Smooth muscle cell (in vitro differentiated cells): Measurements from ENCODE around the gene CCKAR. TPM values are rescaled to one million over a fixed set of nuclear protein-coding genes. Genes with fewer than 3 reads are reported as not detected.

ENCODE experiments used
- DNase-seq: peaks from one replicate; lab custom pipeline; 2025; ENCODE audit not compliant: unreplicated experiment; lab: John Stamatoyannopoulos, UW
- H2AFZ ChIP-seq: fragments of 200-600 bp; sonication (generic); 2 replicates; pipeline ENCODE4 v1.6.0; 2016; ENCODE audit warnings: antibody characterized with exemption, low read depth, mild to moderate bottlenecking
- H3F3A ChIP-seq: fragments of 200-600 bp; sonication (generic); 2 replicates; pipeline ENCODE4 v1.6.0; 2017; ENCODE audit warnings: antibody characterized with exemption, low read depth
- H3K27ac ChIP-seq: fragments of 200-600 bp; sonication (generic); 2 replicates; pipeline ENCODE4 v1.5.1; 2016; ENCODE audit warnings: low read depth, mild to moderate bottlenecking
- H3K27me3 ChIP-seq: fragments of 200-600 bp; sonication (generic); 2 replicates; pipeline ENCODE4 v1.6.1; 2016; ENCODE audit warnings: low read depth, mild to moderate bottlenecking
- H3K36me3 ChIP-seq: fragments of 200-600 bp; sonication (generic); 2 replicates; pipeline ENCODE4 v1.5.1; 2016; ENCODE audit warnings: low read depth
- H3K4me1 ChIP-seq: fragments of 200-600 bp; sonication (generic); 2 replicates; pipeline ENCODE4 v1.5.1; 2016; ENCODE audit warnings: low read depth
- H3K4me2 ChIP-seq: fragments of 200-600 bp; sonication (generic); 2 replicates; pipeline ENCODE4 v1.6.0; 2016; ENCODE audit warnings: mild to moderate bottlenecking
- H3K4me3 ChIP-seq: fragments of 200-600 bp; sonication (generic); 2 replicates; pipeline ENCODE4 v1.5.1; 2016; ENCODE audit warnings: mild to moderate bottlenecking
- H3K79me2 ChIP-seq: fragments of 200-600 bp; sonication (generic); 2 replicates; pipeline ENCODE4 v1.6.0; 2016; ENCODE audit warnings: low read depth, mild to moderate bottlenecking
- H3K9ac ChIP-seq: fragments of 200-600 bp; sonication (generic); 2 replicates; pipeline ENCODE4 v1.6.0; 2016; ENCODE audit warnings: low read depth
- H3K9me3 ChIP-seq: fragments of 200-600 bp; sonication (generic); replicated peaks from 2 replicates; pipeline ENCODE4 v1.5.1; 2016; ENCODE audit warnings: low read depth
- H4K20me1 ChIP-seq: fragments of 200-600 bp; sonication (generic); 2 replicates; pipeline ENCODE4 v1.6.0; 2016; ENCODE audit warnings: low read depth
- whole genome bisulfite sequencing: methylation state at CpG from one replicate; pipeline ENCODE4 v1.1.7; 2016; ENCODE audit warnings: low lambda C conversion rate; 5-methylcytosine and 5-hydroxymethylcytosine counted together
- polyA plus RNA-seq: library from polyadenylated mRNA; unstranded; fragments of >200 nt; fragmentation: Nextera tagmentation; extraction: Ambion mirVana; gene quantifications from 2 replicates; pipeline ENCODE4 v1.2.1, GENCODE V29; 2016
- total RNA-seq: library from RNA; depleted of rRNA; stranded (reverse); fragments of >200 nt; gene quantifications from 2 replicates; pipeline ENCODE4 v1.2.3, GENCODE V29; 2014
- TF ChIP-seq, protein P1 (sequence below): fragments of 200-600 bp; sonication (generic); IDR thresholded peaks from 2 replicates; pipeline ENCODE4 v1.5.1; 2017; ENCODE audit warnings: borderline replicate concordance, mild to moderate bottlenecking, antibody characterized with exemption; ENCODE audit not compliant: insufficient read depth, poor library complexity, severe bottlenecking

Gene CCKAR
- total and polyA plus RNA-seq, 2 experiments from 2014 or later = 0.18 to 0.32 TPM

DNA sequence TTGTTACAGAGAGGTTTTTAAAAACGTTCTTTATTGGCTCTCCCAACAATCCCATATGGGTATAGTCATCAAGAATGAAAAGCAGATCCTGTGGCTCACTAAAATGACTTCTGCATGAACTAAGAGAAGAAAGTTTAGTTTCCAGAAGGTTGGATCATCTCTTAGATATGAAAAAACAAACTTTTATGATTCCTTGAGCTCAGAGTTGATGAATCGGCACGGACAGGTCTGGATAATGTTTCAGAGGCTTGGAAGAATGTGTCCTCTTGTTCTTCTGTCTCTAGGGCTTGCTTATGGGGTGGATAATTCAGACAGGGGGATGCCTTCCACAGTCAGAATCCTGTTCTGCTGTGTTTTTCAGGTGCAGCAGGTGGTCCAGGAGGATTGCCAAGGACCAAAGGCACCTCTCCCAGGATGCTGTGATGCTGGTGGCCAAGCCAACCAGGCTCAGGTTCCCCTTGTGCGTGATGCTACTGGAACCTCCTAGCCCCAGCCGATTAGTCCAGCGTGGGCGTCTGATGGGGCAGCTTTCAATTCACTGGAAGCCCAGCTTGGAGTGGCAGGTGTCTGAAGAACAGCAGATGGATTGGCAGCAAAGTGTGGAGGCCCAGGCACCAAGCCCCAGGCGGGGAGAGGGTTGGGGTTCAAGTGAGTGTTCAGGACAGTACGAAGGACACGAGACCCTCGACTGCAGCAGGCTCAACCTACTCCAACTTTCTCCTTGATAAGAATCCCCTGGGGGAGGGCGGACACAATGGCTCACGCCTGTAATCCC, 30.3 kb downstream of the CCKAR start:
- no peak overlapping the region for H3K27ac ChIP-seq
- H3K4me1 ChIP-seq = no peaks in the 10 kb centered on the region
- H4K20me1 ChIP-seq = no peaks in the 10 kb centered on the region
- WGBS = 82% methylated on average over 13 of the region's 13 CpGs
- H3K36me3 ChIP-seq = no peaks in the 10 kb centered on the region
- H3K9ac ChIP-seq = no peak overlapping the region
- TF ChIP-seq, protein P1, sequence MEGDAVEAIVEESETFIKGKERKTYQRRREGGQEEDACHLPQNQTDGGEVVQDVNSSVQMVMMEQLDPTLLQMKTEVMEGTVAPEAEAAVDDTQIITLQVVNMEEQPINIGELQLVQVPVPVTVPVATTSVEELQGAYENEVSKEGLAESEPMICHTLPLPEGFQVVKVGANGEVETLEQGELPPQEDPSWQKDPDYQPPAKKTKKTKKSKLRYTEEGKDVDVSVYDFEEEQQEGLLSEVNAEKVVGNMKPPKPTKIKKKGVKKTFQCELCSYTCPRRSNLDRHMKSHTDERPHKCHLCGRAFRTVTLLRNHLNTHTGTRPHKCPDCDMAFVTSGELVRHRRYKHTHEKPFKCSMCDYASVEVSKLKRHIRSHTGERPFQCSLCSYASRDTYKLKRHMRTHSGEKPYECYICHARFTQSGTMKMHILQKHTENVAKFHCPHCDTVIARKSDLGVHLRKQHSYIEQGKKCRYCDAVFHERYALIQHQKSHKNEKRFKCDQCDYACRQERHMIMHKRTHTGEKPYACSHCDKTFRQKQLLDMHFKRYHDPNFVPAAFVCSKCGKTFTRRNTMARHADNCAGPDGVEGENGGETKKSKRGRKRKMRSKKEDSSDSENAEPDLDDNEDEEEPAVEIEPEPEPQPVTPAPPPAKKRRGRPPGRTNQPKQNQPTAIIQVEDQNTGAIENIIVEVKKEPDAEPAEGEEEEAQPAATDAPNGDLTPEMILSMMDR = no peak
- H3K79me2 ChIP-seq = no peaks in the 10 kb centered on the region
- H3K4me3 ChIP-seq = no peak overlapping the region
- DNase-seq = no peak
- H2AFZ ChIP-seq = no peak overlapping the region
- H3K27me3 ChIP-seq = no peaks in the 10 kb centered on the region
- peak overlapping the region; percentile 52 for H3K4me2 ChIP-seq
- no peaks in the 10 kb centered on the region for H3F3A ChIP-seq
- no peaks in the 10 kb centered on the region for H3K9me3 ChIP-seq

DNA sequence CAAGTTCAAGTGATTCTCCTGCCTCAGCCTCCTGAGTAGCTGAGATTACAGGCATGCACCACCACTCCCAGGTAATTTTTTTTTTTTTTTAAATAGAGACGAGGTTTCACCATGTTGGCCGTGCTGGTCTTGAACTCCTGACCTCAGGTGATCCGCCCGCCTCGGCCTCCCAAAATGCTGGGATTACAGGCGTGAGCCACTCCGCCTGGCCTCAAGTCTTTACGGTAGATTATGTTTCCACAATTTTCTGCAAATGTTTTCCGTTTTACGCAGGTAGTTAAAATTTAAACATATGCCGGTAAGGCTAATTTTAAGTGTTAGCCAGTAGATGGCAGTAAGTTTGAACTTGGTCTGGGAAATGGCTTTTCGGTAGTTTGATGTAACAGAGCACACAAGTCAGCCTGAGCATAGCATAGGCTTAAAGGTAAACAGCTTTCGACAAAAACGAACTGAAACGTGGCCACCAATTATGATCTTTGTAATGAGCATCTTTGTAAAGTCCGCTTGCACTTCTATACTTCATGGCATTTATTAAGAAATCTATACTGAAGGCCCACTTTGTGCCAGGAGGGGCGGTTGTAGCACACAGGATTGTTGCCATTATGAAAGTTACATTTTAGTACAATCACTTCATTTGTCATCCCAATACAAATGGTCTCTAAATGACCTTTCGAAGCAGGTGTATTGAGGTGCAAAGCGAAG, 31.1 kb downstream of the CCKAR start:
- no peak for DNase-seq
- TF ChIP-seq, protein P1 = peak; percentile 59
- Histone ChIP-seq H2AFZ (no peak overlapping the region), H3K9ac (no peak overlapping the region), H3K27ac (no peak overlapping the region), H3K4me3 (no peak overlapping the region), H3K79me2 (no peaks in the 10 kb centered on the region), H3K4me2 (peak overlapping the region; percentile 52), H3K36me3 (no peaks in the 10 kb centered on the region), H4K20me1 (no peaks in the 10 kb centered on the region), H3F3A (no peaks in the 10 kb centered on the region), H3K9me3 (no peaks in the 10 kb centered on the region), H3K27me3 (no peaks in the 10 kb centered on the region), H3K4me1 (no peaks in the 10 kb centered on the region)
- 34% methylated on average over 19 of the region's 19 CpGs for WGBS

DNA sequence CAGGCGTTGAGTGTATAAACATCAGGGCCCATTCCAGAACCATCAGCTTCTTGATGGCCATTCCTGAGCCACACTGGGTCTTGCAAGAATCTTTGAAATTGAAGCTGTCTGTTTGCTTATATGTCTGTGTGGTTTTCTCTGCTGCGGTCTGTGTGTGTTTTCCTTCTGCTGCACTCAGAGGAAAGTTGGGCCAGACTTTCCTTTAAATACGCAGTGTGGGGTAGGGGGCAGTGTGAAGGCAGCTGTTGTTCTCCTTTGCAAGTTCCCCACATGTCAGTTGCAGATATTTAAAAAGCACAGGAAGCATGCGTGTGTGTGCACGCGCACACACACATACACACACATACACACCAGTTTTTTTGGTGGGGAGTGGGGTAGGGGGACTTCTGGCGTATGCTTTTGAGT, 32.1 kb downstream of the CCKAR start:
- peak overlapping the region; percentile 13 for H3K4me2 ChIP-seq
- TF ChIP-seq, protein P1 = no peak
- no peaks in the 10 kb centered on the region for H3K27me3 ChIP-seq
- no peaks in the 10 kb centered on the region for H4K20me1 ChIP-seq
- WGBS = 50% methylated on average over 7 of the region's 7 CpGs
- H3F3A ChIP-seq = no peaks in the 10 kb centered on the region
- no peaks in the 10 kb centered on the region for H3K79me2 ChIP-seq
- no peaks in the 10 kb centered on the region for H3K4me1 ChIP-seq
- no peak overlapping the region for H3K9ac ChIP-seq
- H3K9me3 ChIP-seq = no peaks in the 10 kb centered on the region
- DNase-seq = no peak
- no peak overlapping the region for H2AFZ ChIP-seq
- H3K36me3 ChIP-seq = no peaks in the 10 kb centered on the region
- H3K27ac ChIP-seq = peak overlapping the region; percentile 34
- H3K4me3 ChIP-seq = no peak overlapping the region
